ENCODE measurements around the gene STK4. TPM values are rescaled to one million over a fixed set of nuclear protein-coding genes. Genes with fewer than 3 reads are reported as not detected.

Gene STK4
- total RNA-seq, 1 experiment from 2014 or later = 43.0 TPM

GRCh38 chr20:45034436-45034835 lies 68.1 kb downstream of the STK4 start:
- H2BK120ac ChIP-seq (ENCODE audit: low read depth, low read length, poor library complexity, severe bottlenecking) = no peak overlapping the region
- H2AFZ ChIP-seq (ENCODE audit: low read length) = no peak overlapping the region
- H3K79me1 ChIP-seq (ENCODE audit: insufficient read depth, low read depth, low read length, poor library complexity, severe bottlenecking) = no peaks in the 10 kb centered on the region
- H3K9me3 ChIP-seq (ENCODE audit: control insufficient read depth, low read depth, low read length) = no peaks in the 10 kb centered on the region
- no peak overlapping the region for H2BK12ac ChIP-seq (ENCODE audit: insufficient read length, low read depth, low read length)
- no peak overlapping the region for H3K18ac ChIP-seq (ENCODE audit: insufficient read length, low read depth, low read length)
- H3K27me3 ChIP-seq (ENCODE audit: insufficient read depth, low read length) = no peaks in the 10 kb centered on the region
- peaks cover 0 to 10% (median 0%) of the 10 kb centered on the region in 3 experiments; a peak in 2 of 7 replicates for H3K36me3 Mint-ChIP-seq (ENCODE audit: insufficient read depth in 1 of 3, low read depth in 3 of 3)
- TF ChIP-seq CTCF (conservative IDR thresholded peaks at IDR 0.05) = no peak
- no peak overlapping the region for H3K27ac ChIP-seq (ENCODE audit: insufficient read length, low read depth, low read length)
- no peaks in the 10 kb centered on the region; the same call in 1 of the 2 replicates for H3K4me1 ChIP-seq (ENCODE audit: insufficient read depth, low read length)
- H3K9me3 Mint-ChIP-seq = no peaks in the 10 kb centered on the region
- H3K14ac ChIP-seq (ENCODE audit: insufficient read depth, low read length) = no peak overlapping the region
- H3K4me2 ChIP-seq (ENCODE audit: insufficient read depth, insufficient read length, low read length) = no peak overlapping the region
- H4K8ac ChIP-seq (replicated peaks; ENCODE audit: insufficient read length, low read depth, low read length) = no peak overlapping the region
- no peak overlapping the region for H2BK15ac ChIP-seq (ENCODE audit: low read depth, low read length)
- no peaks in the 10 kb centered on the region for H4K20me1 ChIP-seq (ENCODE audit: control insufficient read depth, insufficient read depth, insufficient read length)
- H3T11ph ChIP-seq (ENCODE audit: low read length) = no peak overlapping the region
- DNase-seq = no peak
- no peak overlapping the region for H4K5ac ChIP-seq (ENCODE audit: insufficient read length, low read depth, low read length)
- no peaks in the 10 kb centered on the region for H3K79me2 ChIP-seq (ENCODE audit: insufficient read depth, low read length)
- H3K23me2 ChIP-seq (ENCODE audit: insufficient read length, low read depth, low read length, poor library complexity, severe bottlenecking) = no peaks in the 10 kb centered on the region
- H3K27ac Mint-ChIP-seq = no peak overlapping the region
- no peak overlapping the region for H3K4me3 Mint-ChIP-seq
- peak overlapping the region; percentile 35 for H2AK5ac ChIP-seq (ENCODE audit: insufficient read length, low read length)
- no peak overlapping the region for H3K23ac ChIP-seq (ENCODE audit: insufficient read length, low read depth, low read length)
- H3K56ac ChIP-seq (ENCODE audit: insufficient read length, low read depth, low read length) = no peak overlapping the region
- no peak overlapping the region for H2BK5ac ChIP-seq (ENCODE audit: insufficient read length, low read length)
- WGBS (ENCODE audit: extremely low coverage, insufficient read length, low lambda C conversion rate) = no CpG with 5 or more reads among the region's 1 CpG
- no peak overlapping the region for H4K91ac ChIP-seq (ENCODE audit: insufficient read length, low read depth, low read length)
- no peak overlapping the region for H2BK20ac ChIP-seq (ENCODE audit: low read depth, low read length, poor library complexity, severe bottlenecking)
- H3K4me1 Mint-ChIP-seq = peaks cover 18 to 24% of the 10 kb centered on the region in 2 experiments
- no peaks in the 10 kb centered on the region for H3K27me3 Mint-ChIP-seq (ENCODE audit: low read depth)
- no peak overlapping the region for H3K9ac ChIP-seq (ENCODE audit: extremely low read depth, insufficient read length, low read length)
- H3K4ac ChIP-seq (ENCODE audit: low read depth, low read length) = no peak overlapping the region

All from H9 (cell line).